ENCODE data around the gene SSC5D. TPM values are rescaled to one million over a fixed set of nuclear protein-coding genes. Genes with fewer than 3 reads are reported as not detected.

Gene SSC5D
- total and polyA plus RNA-seq, 9 of the 15 experiments (the other 6 are each of a cell fraction or from before 2014, with no cell fraction given) = 0.04 to 0.71 (median 0.14) TPM; not detected in 2

GRCh38 chr19:55504981-55505380 is 16.7 kb downstream of the SSC5D start:
- DNase-seq (ENCODE audit: extremely low read depth in 1 of 4, low spot score in 3 of 4) = no peak
- H3K4me1 ChIP-seq (replicated peaks in 1 of 2; ENCODE audit: control insufficient read depth in 2 of 2, insufficient read depth in 2 of 2, low read length in 2 of 2) = peaks cover 12 to 29% of the 10 kb centered on the region in 2 experiments
- no peaks in the 10 kb centered on the region; the same call in 1 of the 2 replicates for H4K20me1 ChIP-seq (replicated peaks; ENCODE audit: control insufficient read depth, insufficient read depth, low read length)
- ChIA-PET POLR2A (interaction anchor here (1.9 kb wide), 1 partner anchor 98 kb away, joined by 10 read pairs; the partner anchor contains the start of gene UBE2S), CTCF (ENCODE audit: low intra/inter-chr PET ratio) (interaction anchor here (0.6 kb wide), 1 partner anchor 325 kb away, joined by 3 read pairs; no protein-coding TSS in a partner anchor)
- BruUV-seq (replicated peaks) = no TSS peak
- H3K79me2 ChIP-seq (ENCODE audit: control insufficient read depth, insufficient read depth, low read length) = no peaks in the 10 kb centered on the region
- H3K4me3 ChIP-seq = no peak overlapping the region
- 36% methylated on average over 11 of the region's 11 CpGs for WGBS (ENCODE audit: insufficient coverage, low coverage, missing lambda C conversion rate)
- H3K9ac ChIP-seq (ENCODE audit: insufficient read depth in 1 of 2, low read depth in 2 of 2, low read length in 2 of 2) = no peak overlapping the region
- ATAC-seq = no peak
- in situ Hi-C loops (cut with MboI) = no loop called here
- H3K4me2 ChIP-seq (ENCODE audit: insufficient read depth, low read length) = no peak overlapping the region
- intact Hi-C loops (cut with micrococcal nuclease) = loop anchor here (2.0 to 10.0 kb wide), 2 partner anchors 38 to 350 kb away; partner anchors contain the start of gene TNNI3
- no peak for FAIRE-seq
- no peak overlapping the region for H2AFZ ChIP-seq (ENCODE audit: low read depth, low read length)
- no peaks in the 10 kb centered on the region for H3K9me1 ChIP-seq (ENCODE audit: control insufficient read depth, insufficient read depth, low read length)
- TF ChIP-seq REST (IDR thresholded peaks at IDR 0.05; ENCODE audit: borderline replicate concordance) = no peak
- no peak for TF ChIP-seq REST (CRISPR knock-in tag; IDR thresholded peaks at IDR 0.05; ENCODE audit: low read depth)
- no peak for TF ChIP-seq KLF10 (CRISPR knock-in tag; IDR thresholded peaks at IDR 0.05)
- TF ChIP-seq ZNF436 (CRISPR knock-in tag; IDR thresholded peaks at IDR 0.05) = no peak
- H3K27ac ChIP-seq (ENCODE audit: extremely low read depth, low read depth, low read length) = no peak overlapping the region
- H3K9me3 ChIP-seq (replicated peaks; ENCODE audit: control insufficient read depth, insufficient read depth, low read depth, low read length) = no peaks in the 10 kb centered on the region; the same call in 1 of the 2 replicates
- no peaks in the 10 kb centered on the region for H3K36me3 ChIP-seq (ENCODE audit: control insufficient read depth, insufficient read depth, low read length)
- H3K27me3 ChIP-seq (ENCODE audit: control insufficient read depth in 2 of 2, insufficient read depth in 2 of 2, low read length in 2 of 2) = peaks cover 0 to 4% of the 10 kb centered on the region in 2 experiments; a peak in 1 of 5 replicates
